HepG2 (cell line): ENCODE results near the gene ZNF574.

Experiments
- CREM ChIP-seq, 2 experiments: sonication (generic) in 1 of 2; formaldehyde crosslinking in 1 of 2; IDR thresholded peaks; 2 replicates each; pipeline versions ENCODE4 v1.4.0 to v1.6.1; 2016 to 2020; ENCODE audit warnings: antibody characterized with exemption in 1 of 2, mild to moderate bottlenecking in 1 of 2, missing genetic modification reagents in 1 of 2
- TF ChIP-seq, protein P1 (sequence below), 2 experiments: IDR thresholded peaks; 2 replicates each; pipeline ENCODE4 v1.6.1; 2011 to 2012; ENCODE audit warnings: low read length in 2 of 2, borderline replicate concordance in 1 of 2, low read depth in 1 of 2, mild to moderate bottlenecking in 1 of 2, moderate library complexity in 1 of 2
- TF ChIP-seq, protein P2 (sequence below): IDR thresholded peaks from 2 replicates; pipeline ENCODE4 v1.6.1; 2016; ENCODE audit warnings: missing compliant biosample characterization, missing genetic modification reagents, borderline replicate concordance

- TF ChIP-seq CREM (IDR thresholded peaks at IDR 0.05): no peak
- no peak for TF ChIP-seq CREM (CRISPR knock-in tag; IDR thresholded peaks at IDR 0.05)
- TF ChIP-seq, protein P1, sequence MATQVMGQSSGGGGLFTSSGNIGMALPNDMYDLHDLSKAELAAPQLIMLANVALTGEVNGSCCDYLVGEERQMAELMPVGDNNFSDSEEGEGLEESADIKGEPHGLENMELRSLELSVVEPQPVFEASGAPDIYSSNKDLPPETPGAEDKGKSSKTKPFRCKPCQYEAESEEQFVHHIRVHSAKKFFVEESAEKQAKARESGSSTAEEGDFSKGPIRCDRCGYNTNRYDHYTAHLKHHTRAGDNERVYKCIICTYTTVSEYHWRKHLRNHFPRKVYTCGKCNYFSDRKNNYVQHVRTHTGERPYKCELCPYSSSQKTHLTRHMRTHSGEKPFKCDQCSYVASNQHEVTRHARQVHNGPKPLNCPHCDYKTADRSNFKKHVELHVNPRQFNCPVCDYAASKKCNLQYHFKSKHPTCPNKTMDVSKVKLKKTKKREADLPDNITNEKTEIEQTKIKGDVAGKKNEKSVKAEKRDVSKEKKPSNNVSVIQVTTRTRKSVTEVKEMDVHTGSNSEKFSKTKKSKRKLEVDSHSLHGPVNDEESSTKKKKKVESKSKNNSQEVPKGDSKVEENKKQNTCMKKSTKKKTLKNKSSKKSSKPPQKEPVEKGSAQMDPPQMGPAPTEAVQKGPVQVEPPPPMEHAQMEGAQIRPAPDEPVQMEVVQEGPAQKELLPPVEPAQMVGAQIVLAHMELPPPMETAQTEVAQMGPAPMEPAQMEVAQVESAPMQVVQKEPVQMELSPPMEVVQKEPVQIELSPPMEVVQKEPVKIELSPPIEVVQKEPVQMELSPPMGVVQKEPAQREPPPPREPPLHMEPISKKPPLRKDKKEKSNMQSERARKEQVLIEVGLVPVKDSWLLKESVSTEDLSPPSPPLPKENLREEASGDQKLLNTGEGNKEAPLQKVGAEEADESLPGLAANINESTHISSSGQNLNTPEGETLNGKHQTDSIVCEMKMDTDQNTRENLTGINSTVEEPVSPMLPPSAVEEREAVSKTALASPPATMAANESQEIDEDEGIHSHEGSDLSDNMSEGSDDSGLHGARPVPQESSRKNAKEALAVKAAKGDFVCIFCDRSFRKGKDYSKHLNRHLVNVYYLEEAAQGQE (IDR thresholded peaks at IDR 0.05; ENCODE audit: borderline replicate concordance in 1 of 2, low read depth in 1 of 2, low read length in 2 of 2): no peak
- TF ChIP-seq, protein P2, sequence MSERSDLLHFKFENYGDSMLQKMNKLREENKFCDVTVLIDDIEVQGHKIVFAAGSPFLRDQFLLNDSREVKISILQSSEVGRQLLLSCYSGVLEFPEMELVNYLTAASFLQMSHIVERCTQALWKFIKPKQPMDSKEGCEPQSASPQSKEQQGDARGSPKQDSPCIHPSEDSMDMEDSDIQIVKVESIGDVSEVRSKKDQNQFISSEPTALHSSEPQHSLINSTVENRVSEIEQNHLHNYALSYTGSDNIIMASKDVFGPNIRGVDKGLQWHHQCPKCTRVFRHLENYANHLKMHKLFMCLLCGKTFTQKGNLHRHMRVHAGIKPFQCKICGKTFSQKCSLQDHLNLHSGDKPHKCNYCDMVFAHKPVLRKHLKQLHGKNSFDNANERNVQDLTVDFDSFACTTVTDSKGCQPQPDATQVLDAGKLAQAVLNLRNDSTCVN: no peak
Measured at GRCh38 chr19:42079276-42079669, 3.3 kb downstream of the ZNF574 start.
